T-helper 1 cell treated with Interleukin-12 subunit alpha and Interleukin-12 subunit beta and Interleukin-4 antibody, amounts not matched to agents 30 ng/mL and 1 ng/mL, for 36 hours (primary cell): ENCODE measurements around the gene PROX2. TPM values are rescaled to one million over a fixed set of nuclear protein-coding genes. Genes with fewer than 3 reads are reported as not detected.

Experiments used
- intact Hi-C: fragments of 100-400 bp; cut with micrococcal nuclease; formaldehyde crosslinking; loops from one replicate; pipeline ENCODE4 v1.15.1; 2024
- total RNA-seq: library from RNA; stranded (reverse); gene quantifications from 2 replicates; pipeline ENCODE4 v1.2.3, GENCODE V29; 2022

Gene PROX2
- total RNA-seq, 1 donor from 2014 or later: 0.05 TPM

GRCh38 chr14:74846168-74846567, 29.8 kb downstream of the PROX2 start:
- intact Hi-C loops: no loop called here

GRCh38 chr14:74843653-74844052, 32.3 kb downstream of the PROX2 start:
- intact Hi-C loops: loop anchor here (5.0 kb wide), 1 partner anchor 351 kb away; the partner anchor contains the start of genes ISCA2 and NPC2

- intact Hi-C loops: loop anchor here (1.0 to 5.0 kb wide), 5 partner anchors 26 to 349 kb away; partner anchors contain the start of genes AREL1, FCF1, ISCA2 and NPC2
Measured at GRCh38 chr14:74841230-74842207, 34.4 kb downstream of the PROX2 start.

GRCh38 chr14:74840603-74841030, 35.3 kb downstream of the PROX2 start:
- intact Hi-C loops: loop anchor here (1.0 to 5.0 kb wide), 6 partner anchors 27 to 348 kb away; partner anchors contain the start of genes AREL1, EIF2B2, FCF1 and ISCA2

GRCh38 chr14:74838166-74838565, 37.8 kb downstream of the PROX2 start:
- intact Hi-C loops: loop anchor here (1.0 kb wide), 4 partner anchors 8 to 75 kb away; partner anchors contain the start of gene YLPM1

- intact Hi-C loops: loop anchor here (1.0 kb wide), 1 partner anchor 227 kb away; no protein-coding TSS in a partner anchor
Measured at GRCh38 chr14:74836251-74836960, 39.5 kb downstream of the PROX2 start.

- intact Hi-C loops: loop anchor here (1.0 kb wide), 1 partner anchor 226 kb away; no protein-coding TSS in a partner anchor
Measured at GRCh38 chr14:74835645-74836250, 40.2 kb downstream of the PROX2 start.

GRCh38 chr14:74834692-74835392, 41.1 kb downstream of the PROX2 start:
- intact Hi-C loops: no loop called here

- intact Hi-C loops: no loop called here
Measured at GRCh38 chr14:74832849-74833248, 43.1 kb downstream of the PROX2 start.

GRCh38 chr14:74829251-74829650, 46.7 kb downstream of the PROX2 start:
- intact Hi-C loops: no loop called here

- intact Hi-C loops: no loop called here
Measured at GRCh38 chr14:74826574-74826973, 49.4 kb downstream of the PROX2 start.

Other genes starting within 250 kb of the PROX2 start
- gene AREL1, start 163.1 kb downstream of the PROX2 start, total RNA-seq: 59.5 and 65.9 TPM in 2 replicates
- gene FCF1, start 163.0 kb downstream of the PROX2 start, total RNA-seq: 53.7 and 58.0 TPM in 2 replicates
- 81.1 and 84.6 TPM in 2 replicates for gene YLPM1, start 112.8 kb downstream of the PROX2 start, total RNA-seq
- 87.6 and 95.8 TPM in 2 replicates for gene DLST, start 5.8 kb upstream of the PROX2 start, total RNA-seq
- gene RPS6KL1, start 47.1 kb upstream of the PROX2 start, total RNA-seq: 5.7 and 5.9 TPM in 2 replicates
- 0.20 and 0.29 TPM in 2 replicates for gene PGF, start 79.5 kb upstream of the PROX2 start, total RNA-seq
- gene EIF2B2, start 126.8 kb upstream of the PROX2 start, total RNA-seq: 45.0 and 50.6 TPM in 2 replicates
- 18.3 and 20.2 TPM in 2 replicates for gene MLH3, start 175.3 kb upstream of the PROX2 start, total RNA-seq
- 34.4 and 35.0 TPM in 2 replicates for gene ACYP1, start 187.9 kb upstream of the PROX2 start, total RNA-seq
- 0.98 and 1.3 TPM in 2 replicates for gene ZC2HC1C, start 193.5 kb upstream of the PROX2 start, total RNA-seq